ENCODE data around the gene TMEM37.

The TMEM37 gene

GRCh38 chr2:119483896-119484718, 52.5 kb downstream of the TMEM37 start:
- TF ChIP-seq CTCF (IDR thresholded peaks at IDR 0.05): no peak

GRCh38 chr2:119484834-119485233, 53.2 kb downstream of the TMEM37 start:
- TF ChIP-seq CTCF (IDR thresholded peaks at IDR 0.05): no peak

- no peak for TF ChIP-seq CTCF (IDR thresholded peaks at IDR 0.05)
Observed at GRCh38 chr2:119485336-119486110, 53.9 kb downstream of the TMEM37 start.

- no peak for TF ChIP-seq CTCF (IDR thresholded peaks at IDR 0.05)
Observed at GRCh38 chr2:119486196-119486827, 54.7 kb downstream of the TMEM37 start.

- TF ChIP-seq CTCF (IDR thresholded peaks at IDR 0.05): no peak
Observed at GRCh38 chr2:119486886-119487285, 55.2 kb downstream of the TMEM37 start.

GRCh38 chr2:119487434-119488244, 56.0 kb downstream of the TMEM37 start:
- TF ChIP-seq CTCF (IDR thresholded peaks at IDR 0.05): no peak
